GM21723 (cell line): Measurements from ENCODE around the gene NOX5.
"Not testable (repeated sequence)": the region's sequence is repeated elsewhere in the genome, so short reads cannot be mapped to it uniquely, and the experiment has no call there.

Experiments used
- ATAC-seq: cut with Tn5 transposase; IDR thresholded peaks from one replicate; pipeline ENCODE4 v1.9.1; 2021; ENCODE audit warnings: mild to moderate bottlenecking, moderate library complexity; ENCODE audit not compliant: unreplicated experiment

NOX5 gene

GRCh38 chr15:69045802-69046201, 31.3 kb downstream of the NOX5 start:
- ATAC-seq, result no peak

GRCh38 chr15:69046781-69047180, 32.3 kb downstream of the NOX5 start:
- no peak for ATAC-seq

GRCh38 chr15:69049976-69050375, 35.5 kb downstream of the NOX5 start:
- ATAC-seq, result no peak

GRCh38 chr15:69055251-69055650, 40.8 kb downstream of the NOX5 start:
- no peak for ATAC-seq

- no peak for ATAC-seq
These were observed 41.9 kb downstream of the NOX5 start for GRCh38 chr15:69056365-69056764.

GRCh38 chr15:69058830-69059556, 44.5 kb downstream of the NOX5 start:
- no peak for ATAC-seq

GRCh38 chr15:69059557-69059943, 45.1 kb downstream of the NOX5 start:
- no peak for ATAC-seq

- ATAC-seq, result no peak
These were observed 45.6 kb downstream of the NOX5 start for GRCh38 chr15:69060041-69060481.

- no peak for ATAC-seq
These were observed 46.2 kb downstream of the NOX5 start for GRCh38 chr15:69060744-69061143.

GRCh38 chr15:69061414-69061842, 46.9 kb downstream of the NOX5 start:
- no peak for ATAC-seq

- ATAC-seq, result no peak
These were observed 50.2 kb downstream of the NOX5 start for GRCh38 chr15:69064649-69065048.

- ATAC-seq, result no peak
These were observed 51.8 kb downstream of the NOX5 start for GRCh38 chr15:69066007-69066995.

- ATAC-seq, result no peak
These were observed 52.8 kb downstream of the NOX5 start for GRCh38 chr15:69067296-69067695.

- ATAC-seq, result no peak
These were observed 53.7 kb downstream of the NOX5 start for GRCh38 chr15:69068157-69068556.

GRCh38 chr15:69069290-69069689, 54.8 kb downstream of the NOX5 start:
- not testable (repeated sequence) for ATAC-seq

GRCh38 chr15:69069996-69070395, 55.5 kb downstream of the NOX5 start:
- ATAC-seq, result no peak

- no peak for ATAC-seq
These were observed 55.9 kb downstream of the NOX5 start for GRCh38 chr15:69070396-69070795.

- no peak for ATAC-seq
These were observed 56.8 kb downstream of the NOX5 start for GRCh38 chr15:69071260-69071659.

GRCh38 chr15:69072906-69073305, 58.4 kb downstream of the NOX5 start:
- no peak for ATAC-seq

- ATAC-seq, result no peak
These were observed 59.7 kb downstream of the NOX5 start for GRCh38 chr15:69074001-69074842.

GRCh38 chr15:69074843-69075224, 60.3 kb downstream of the NOX5 start:
- no peak for ATAC-seq
